ENCODE data around the gene CCAR1.
"Not testable (repeated sequence)": the region's sequence is repeated elsewhere in the genome, so short reads cannot be mapped to it uniquely, and the experiment has no call there.

Gene CCAR1

GRCh38 chr10:68717435-68717834 is 3.6 kb upstream of the CCAR1 start:
- DNase-seq (ENCODE audit: low read depth) = no peak
- no peak for TF ChIP-seq CTCF (IDR thresholded peaks at IDR 0.05; ENCODE audit: control insufficient read depth, extremely low read depth, insufficient read depth)
- H3K4me3 ChIP-seq (ENCODE audit: low read depth, low read length) = no peak overlapping the region

GRCh38 chr10:68721673-68722335 is 765 bp downstream of the CCAR1 start:
- DNase-seq (ENCODE audit: low read depth) = no peak
- no peak for TF ChIP-seq CTCF (IDR thresholded peaks at IDR 0.05; ENCODE audit: control insufficient read depth, extremely low read depth, insufficient read depth)

GRCh38 chr10:68725016-68725415 is 4.0 kb downstream of the CCAR1 start:
- no peak overlapping the region for H3K4me3 ChIP-seq (ENCODE audit: low read depth, low read length)
- TF ChIP-seq CTCF (IDR thresholded peaks at IDR 0.05; ENCODE audit: control insufficient read depth, extremely low read depth, insufficient read depth) = no peak
- DNase-seq (ENCODE audit: low read depth) = no peak

More at GRCh38 chr10:68721673-68722335, 765 bp downstream of the CCAR1 start:
- peak overlapping the region; percentile 91 for H3K4me3 ChIP-seq (ENCODE audit: low read depth, low read length)

- no peak for TF ChIP-seq CTCF (IDR thresholded peaks at IDR 0.05; ENCODE audit: control insufficient read depth, extremely low read depth, insufficient read depth)
- H3K4me3 ChIP-seq (ENCODE audit: low read depth, low read length) = no peak overlapping the region
- no peak for DNase-seq (ENCODE audit: low read depth)
Observed at GRCh38 chr10:68727146-68727545, 6.1 kb downstream of the CCAR1 start.

- DNase-seq (ENCODE audit: low read depth) = no peak
- no peak overlapping the region for H3K4me3 ChIP-seq (ENCODE audit: low read depth, low read length)
- TF ChIP-seq CTCF (IDR thresholded peaks at IDR 0.05; ENCODE audit: control insufficient read depth, extremely low read depth, insufficient read depth) = no peak
Observed at GRCh38 chr10:68732651-68733050, 11.6 kb downstream of the CCAR1 start.

GRCh38 chr10:68734349-68734748 is 13.3 kb downstream of the CCAR1 start:
- no peak for DNase-seq (ENCODE audit: low read depth)
- TF ChIP-seq CTCF (IDR thresholded peaks at IDR 0.05; ENCODE audit: control insufficient read depth, extremely low read depth, insufficient read depth) = no peak
- no peak overlapping the region for H3K4me3 ChIP-seq (ENCODE audit: low read depth, low read length)

GRCh38 chr10:68735119-68735518 is 14.1 kb downstream of the CCAR1 start:
- no peak for DNase-seq (ENCODE audit: low read depth)
- no peak overlapping the region for H3K4me3 ChIP-seq (ENCODE audit: low read depth, low read length)
- TF ChIP-seq CTCF (IDR thresholded peaks at IDR 0.05; ENCODE audit: control insufficient read depth, extremely low read depth, insufficient read depth) = no peak

- DNase-seq (ENCODE audit: low read depth); H3K4me3 ChIP-seq (ENCODE audit: low read depth, low read length): not testable (repeated sequence)
Observed at GRCh38 chr10:68735739-68736138, 14.7 kb downstream of the CCAR1 start.

- DNase-seq (ENCODE audit: low read depth); H3K4me3 ChIP-seq (ENCODE audit: low read depth, low read length): not testable (repeated sequence)
Observed at GRCh38 chr10:68740676-68741075, 19.6 kb downstream of the CCAR1 start.
